LNCAP (cell line): ENCODE results near the gene PTPRM.

Experiments used
- CTCF ChIP-seq: fragments of 450-650 bp; IDR thresholded peaks from 2 replicates; pipeline ENCODE4 v1.5.1; 2017; ENCODE audit warnings: mild to moderate bottlenecking

PTPRM gene

GRCh38 chr18:8428951-8429350 lies 861.8 kb downstream of the PTPRM start:
- no peak for TF ChIP-seq CTCF

- no peak for TF ChIP-seq CTCF
Observed at GRCh38 chr18:8431036-8431435, 863.9 kb downstream of the PTPRM start.

GRCh38 chr18:8433323-8433722 lies 866.2 kb downstream of the PTPRM start:
- no peak for TF ChIP-seq CTCF

GRCh38 chr18:8433771-8434170 lies 866.7 kb downstream of the PTPRM start:
- TF ChIP-seq CTCF, result no peak

GRCh38 chr18:8435376-8435775 lies 868.3 kb downstream of the PTPRM start:
- TF ChIP-seq CTCF, result no peak

GRCh38 chr18:8439055-8439454 lies 871.9 kb downstream of the PTPRM start:
- TF ChIP-seq CTCF, result no peak

- TF ChIP-seq CTCF, result no peak
Observed at GRCh38 chr18:8443505-8443904, 876.4 kb downstream of the PTPRM start.

GRCh38 chr18:8448130-8448529 lies 881.0 kb downstream of the PTPRM start:
- TF ChIP-seq CTCF, result no peak
